ENCODE results near the gene SPDL1.

DNA sequence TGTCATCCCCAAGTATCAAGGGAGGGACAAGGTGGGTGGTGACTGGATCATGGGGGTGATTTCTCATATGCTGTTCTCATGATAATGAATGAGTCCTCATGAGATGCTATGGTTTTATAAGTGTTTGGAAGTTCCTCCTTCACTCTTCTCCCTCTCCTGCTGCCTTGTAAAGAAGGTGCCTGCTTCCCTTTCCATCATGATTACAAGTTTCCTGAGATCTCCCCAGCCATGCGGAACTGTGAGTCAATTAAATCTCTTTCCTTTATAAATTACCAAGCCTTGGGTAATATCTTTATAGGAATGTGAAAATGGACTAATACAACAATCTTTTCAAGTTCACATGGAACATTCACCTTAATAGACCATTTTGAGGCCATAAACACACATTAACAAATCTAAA lies 32.0 kb downstream of the SPDL1 start:
- TF ChIP-seq, protein P1, sequence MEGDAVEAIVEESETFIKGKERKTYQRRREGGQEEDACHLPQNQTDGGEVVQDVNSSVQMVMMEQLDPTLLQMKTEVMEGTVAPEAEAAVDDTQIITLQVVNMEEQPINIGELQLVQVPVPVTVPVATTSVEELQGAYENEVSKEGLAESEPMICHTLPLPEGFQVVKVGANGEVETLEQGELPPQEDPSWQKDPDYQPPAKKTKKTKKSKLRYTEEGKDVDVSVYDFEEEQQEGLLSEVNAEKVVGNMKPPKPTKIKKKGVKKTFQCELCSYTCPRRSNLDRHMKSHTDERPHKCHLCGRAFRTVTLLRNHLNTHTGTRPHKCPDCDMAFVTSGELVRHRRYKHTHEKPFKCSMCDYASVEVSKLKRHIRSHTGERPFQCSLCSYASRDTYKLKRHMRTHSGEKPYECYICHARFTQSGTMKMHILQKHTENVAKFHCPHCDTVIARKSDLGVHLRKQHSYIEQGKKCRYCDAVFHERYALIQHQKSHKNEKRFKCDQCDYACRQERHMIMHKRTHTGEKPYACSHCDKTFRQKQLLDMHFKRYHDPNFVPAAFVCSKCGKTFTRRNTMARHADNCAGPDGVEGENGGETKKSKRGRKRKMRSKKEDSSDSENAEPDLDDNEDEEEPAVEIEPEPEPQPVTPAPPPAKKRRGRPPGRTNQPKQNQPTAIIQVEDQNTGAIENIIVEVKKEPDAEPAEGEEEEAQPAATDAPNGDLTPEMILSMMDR (IDR thresholded peaks at IDR 0.05), result no peak
- no peak for TF ChIP-seq POLR2A (IDR thresholded peaks at IDR 0.05)

Measured in ovary (tissue), 3 donors.